ENCODE measurements around the gene ZFPM1. TPM values are rescaled to one million over a fixed set of nuclear protein-coding genes. Genes with fewer than 3 reads are reported as not detected.

The ZFPM1 gene
- total RNA-seq, 3 donors from 2014 or later (not counting 1 experiment from before 2014, with no cell fraction given) = 56.3 to 71.0 (median 64.6) TPM

GRCh38 chr16:88585927-88586581 lies 133.0 kb downstream of the ZFPM1 start:
- H3K36me3 Mint-ChIP-seq = peaks cover 10% of the 10 kb centered on the region
- no peaks in the 10 kb centered on the region for H3K9me3 Mint-ChIP-seq
- Histone ChIP-seq H3K36me3 (ENCODE audit: control insufficient read depth, insufficient read depth, low read length) (peaks cover 54% of the 10 kb centered on the region), H3K27ac (ENCODE audit: low read length) (no peak overlapping the region), H3K4me1 (ENCODE audit: control insufficient read depth, insufficient read depth, low read length) (no peaks in the 10 kb centered on the region), H3K4me3 (ENCODE audit: low read length) (no peak overlapping the region), H3K9me3 (ENCODE audit: control insufficient read depth, insufficient read depth, low read length) (no peaks in the 10 kb centered on the region), H3K27me3 (ENCODE audit: control insufficient read depth, insufficient read depth, low read length) (no peaks in the 10 kb centered on the region)
- no peak overlapping the region for H3K4me3 Mint-ChIP-seq
- peak overlapping the region; percentile 30 to 67 for H3K27ac Mint-ChIP-seq
- no peak for DNase-seq
- TF ChIP-seq, protein P1, sequence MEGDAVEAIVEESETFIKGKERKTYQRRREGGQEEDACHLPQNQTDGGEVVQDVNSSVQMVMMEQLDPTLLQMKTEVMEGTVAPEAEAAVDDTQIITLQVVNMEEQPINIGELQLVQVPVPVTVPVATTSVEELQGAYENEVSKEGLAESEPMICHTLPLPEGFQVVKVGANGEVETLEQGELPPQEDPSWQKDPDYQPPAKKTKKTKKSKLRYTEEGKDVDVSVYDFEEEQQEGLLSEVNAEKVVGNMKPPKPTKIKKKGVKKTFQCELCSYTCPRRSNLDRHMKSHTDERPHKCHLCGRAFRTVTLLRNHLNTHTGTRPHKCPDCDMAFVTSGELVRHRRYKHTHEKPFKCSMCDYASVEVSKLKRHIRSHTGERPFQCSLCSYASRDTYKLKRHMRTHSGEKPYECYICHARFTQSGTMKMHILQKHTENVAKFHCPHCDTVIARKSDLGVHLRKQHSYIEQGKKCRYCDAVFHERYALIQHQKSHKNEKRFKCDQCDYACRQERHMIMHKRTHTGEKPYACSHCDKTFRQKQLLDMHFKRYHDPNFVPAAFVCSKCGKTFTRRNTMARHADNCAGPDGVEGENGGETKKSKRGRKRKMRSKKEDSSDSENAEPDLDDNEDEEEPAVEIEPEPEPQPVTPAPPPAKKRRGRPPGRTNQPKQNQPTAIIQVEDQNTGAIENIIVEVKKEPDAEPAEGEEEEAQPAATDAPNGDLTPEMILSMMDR (IDR thresholded peaks at IDR 0.05) = no peak
- ATAC-seq = no peak
- intact Hi-C loops (cut with micrococcal nuclease) = no loop called here
- no peaks in the 10 kb centered on the region for H3K27me3 Mint-ChIP-seq (ENCODE audit: low read depth in 2 of 2)
- H3K4me1 Mint-ChIP-seq = peaks cover 23 to 35% of the 10 kb centered on the region in 2 donors
- WGBS (ENCODE audit: insufficient coverage) = 94% methylated on average over 12 of the region's 13 CpGs

Other genes with a start within 250 kb of the ZFPM1 start
- 1 to 10 TPM; 4.5 to 5.8 (median 4.9) TPM for gene ZNF469, start 70.3 kb upstream of the ZFPM1 start, total RNA-seq
- gene ZC3H18, start 117.1 kb downstream of the ZFPM1 start, total RNA-seq = 100 to 1,000 TPM; 125 to 130 (median 126) TPM
- 1 to 10 TPM in 2 of 3 donors, under 1 TPM in 1; 0.61 to 3.0 (median 1.2) TPM for gene IL17C, start 185.3 kb downstream of the ZFPM1 start, total RNA-seq
- 1,000 to 10,000 TPM; 1,001 to 1,351 (median 1,051) TPM for gene CYBA, start 197.8 kb downstream of the ZFPM1 start, total RNA-seq
- 100 to 1,000 TPM; 176 to 271 (median 185) TPM for gene MVD, start 209.8 kb downstream of the ZFPM1 start, total RNA-seq
- 1 to 10 TPM; 8.2 to 9.2 (median 8.4) TPM for gene SNAI3, start 233.2 kb downstream of the ZFPM1 start, total RNA-seq

Measured in natural killer cell (primary cell).